Middle frontal gyrus (tissue), 1 donor: ENCODE measurements around the gene TRIM14.
"Not testable (repeated sequence)": the region's sequence is repeated elsewhere in the genome, so short reads cannot be mapped to it uniquely, and the experiment has no call there.

ENCODE experiments used
- DNase-seq: peaks from one replicate; pipeline ENCODE4 v3.0.0-alpha.2; 2015; ENCODE audit warnings: low spot score; ENCODE audit errors: extremely low spot score

TRIM14 gene

GRCh38 chr9:98142182-98142907, 23.3 kb upstream of the TRIM14 start:
- DNase-seq = no peak

GRCh38 chr9:98140503-98140902, 21.5 kb upstream of the TRIM14 start:
- no peak for DNase-seq

GRCh38 chr9:98136489-98136888, 17.5 kb upstream of the TRIM14 start:
- DNase-seq = no peak

DNA sequence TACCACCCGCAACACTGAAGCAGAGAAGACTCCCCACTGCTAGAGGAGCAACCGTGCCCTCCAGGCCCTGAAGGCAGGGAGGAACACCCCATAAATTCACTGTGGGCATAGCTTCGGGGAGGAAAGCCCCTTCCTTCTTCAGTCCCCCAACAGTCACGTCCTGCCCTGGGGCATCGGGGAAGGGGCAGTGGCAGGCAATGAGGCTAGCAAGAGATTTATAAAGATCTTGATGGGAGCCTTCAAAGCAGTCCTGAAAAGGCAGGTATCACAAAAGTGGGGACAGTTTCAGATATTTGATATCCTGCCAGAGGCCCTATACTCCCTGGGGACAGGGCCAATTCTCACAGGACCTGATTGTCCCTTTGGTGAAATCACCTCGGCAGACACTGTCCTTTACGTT, 16.9 kb upstream of the TRIM14 start:
- no peak for DNase-seq

- no peak for DNase-seq
These were observed 16.5 kb upstream of the TRIM14 start for GRCh38 chr9:98135558-98135934.

DNA sequence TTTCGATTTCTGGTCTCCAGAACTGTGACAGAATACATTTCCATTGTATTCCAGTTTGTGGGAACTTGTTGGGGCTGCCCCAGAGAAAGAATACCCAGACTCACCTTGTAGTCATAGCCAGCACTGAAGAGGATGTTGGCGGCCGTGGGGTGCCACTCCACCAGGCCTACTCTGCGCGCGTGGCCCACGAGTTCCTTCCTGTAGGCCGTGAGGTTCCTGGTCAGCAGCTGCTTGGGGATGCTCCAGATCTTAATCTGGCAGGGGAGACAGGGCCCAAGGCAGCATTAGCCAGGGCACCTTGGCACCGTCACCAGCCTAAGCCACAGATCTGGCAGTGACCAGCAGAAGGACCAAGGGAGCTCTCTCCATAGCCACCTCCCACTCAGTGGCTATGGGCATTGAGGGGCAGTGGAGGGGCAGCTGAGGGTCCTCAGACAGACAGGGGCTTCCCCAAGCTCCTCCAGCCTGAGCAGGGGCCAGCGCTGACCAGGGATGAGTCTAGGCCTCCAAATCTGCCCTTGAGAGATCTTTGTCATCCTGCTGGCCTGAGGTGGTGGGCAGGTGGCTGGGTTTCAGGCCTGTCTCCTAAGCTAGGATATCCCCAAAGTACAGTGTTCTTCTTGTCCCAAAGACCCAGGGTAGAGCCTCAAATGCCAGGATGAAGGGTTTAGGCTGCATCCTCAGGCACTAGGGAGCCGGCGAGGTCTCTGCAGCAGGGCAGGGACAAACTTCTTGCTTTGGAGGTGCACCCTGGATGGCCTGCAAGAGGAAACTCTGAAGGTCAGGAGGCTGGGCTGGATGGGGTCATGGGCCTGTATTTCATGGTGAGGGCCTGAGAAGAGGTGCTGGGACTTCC, 15.9 kb upstream of the TRIM14 start:
- DNase-seq = no peak

GRCh38 chr9:98132806-98133631, 14.0 kb upstream of the TRIM14 start:
- DNase-seq = no peak

- DNase-seq = no peak
These were observed 13.1 kb upstream of the TRIM14 start for GRCh38 chr9:98132158-98132557.

DNA sequence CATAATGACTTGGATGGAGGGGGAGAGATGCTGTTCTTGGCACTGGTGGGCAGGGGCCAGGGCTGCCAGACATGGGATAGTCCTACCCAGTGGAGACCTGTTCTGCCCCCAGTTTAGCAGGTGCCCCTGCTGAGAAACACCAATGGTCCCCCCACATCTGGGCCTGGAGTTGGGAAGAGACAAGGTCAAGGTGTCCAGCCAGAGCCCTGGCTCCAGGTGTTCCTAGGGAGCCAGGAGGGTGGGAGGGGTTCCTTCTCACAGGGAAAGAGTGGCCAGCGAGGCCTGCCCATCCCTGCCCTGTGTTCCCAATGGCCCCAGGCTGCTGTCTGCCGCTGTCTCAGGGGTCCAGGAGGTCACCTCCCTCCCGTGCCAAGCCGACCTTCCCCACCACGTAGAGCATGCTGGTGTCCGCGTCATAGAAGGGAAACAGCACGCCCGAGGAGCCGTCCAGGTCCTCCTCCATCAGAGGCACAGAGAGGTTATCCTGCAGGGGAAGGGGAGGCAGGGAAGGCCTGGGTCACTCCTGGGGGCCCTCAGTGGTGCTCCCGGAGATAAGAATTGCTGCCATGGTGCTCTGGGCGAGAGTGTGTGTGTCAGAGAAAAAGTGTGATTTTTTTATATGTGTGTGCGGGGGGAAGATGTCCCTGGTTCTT, 11.7 kb upstream of the TRIM14 start:
- no peak for DNase-seq

GRCh38 chr9:98130060-98130459, 11.0 kb upstream of the TRIM14 start:
- not testable (repeated sequence) for DNase-seq

DNA sequence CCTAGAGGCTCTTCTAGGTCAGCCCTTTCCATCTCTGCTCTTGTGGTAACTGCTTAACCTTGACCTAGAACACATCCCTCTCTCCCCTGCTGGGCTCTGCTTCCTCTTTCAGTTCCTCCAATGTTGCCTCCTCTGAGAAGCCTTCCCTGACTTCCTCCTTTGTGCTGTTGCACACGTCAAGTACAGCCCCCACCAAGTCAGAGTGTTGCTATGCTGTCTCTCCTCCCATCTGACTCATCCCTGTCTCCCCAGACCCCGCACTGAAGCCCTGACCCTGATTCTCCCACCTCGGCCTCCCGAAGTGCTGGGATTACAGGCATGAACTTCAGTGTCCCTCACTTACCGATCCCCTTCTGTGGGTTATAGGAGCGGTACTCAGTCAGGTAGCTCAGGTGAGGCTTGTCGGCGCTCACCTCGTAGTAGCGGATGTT, 10.4 kb upstream of the TRIM14 start:
- no peak for DNase-seq

DNA sequence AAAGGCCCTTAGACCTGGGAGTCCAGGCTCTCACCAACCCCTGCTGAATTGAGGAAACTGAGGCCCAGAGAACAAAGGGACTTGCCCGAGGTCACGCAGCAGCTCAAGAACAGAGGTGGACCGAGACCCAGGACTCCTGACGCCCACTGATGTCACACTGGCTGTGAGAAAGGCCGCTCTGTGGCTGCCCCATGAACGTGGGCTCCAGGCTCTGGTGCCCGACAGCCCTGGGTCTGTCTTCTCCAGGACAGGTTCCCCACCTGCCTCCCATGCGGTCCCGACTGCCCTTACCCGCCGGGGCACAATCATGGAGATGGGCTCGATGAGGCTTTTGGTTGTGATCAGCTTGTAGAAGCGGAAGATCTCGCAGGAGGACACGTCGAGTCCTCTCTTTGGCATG, 9.3 kb upstream of the TRIM14 start:
- no peak for DNase-seq

- DNase-seq = no peak
These were observed 8.2 kb upstream of the TRIM14 start for GRCh38 chr9:98127226-98127625.

DNA sequence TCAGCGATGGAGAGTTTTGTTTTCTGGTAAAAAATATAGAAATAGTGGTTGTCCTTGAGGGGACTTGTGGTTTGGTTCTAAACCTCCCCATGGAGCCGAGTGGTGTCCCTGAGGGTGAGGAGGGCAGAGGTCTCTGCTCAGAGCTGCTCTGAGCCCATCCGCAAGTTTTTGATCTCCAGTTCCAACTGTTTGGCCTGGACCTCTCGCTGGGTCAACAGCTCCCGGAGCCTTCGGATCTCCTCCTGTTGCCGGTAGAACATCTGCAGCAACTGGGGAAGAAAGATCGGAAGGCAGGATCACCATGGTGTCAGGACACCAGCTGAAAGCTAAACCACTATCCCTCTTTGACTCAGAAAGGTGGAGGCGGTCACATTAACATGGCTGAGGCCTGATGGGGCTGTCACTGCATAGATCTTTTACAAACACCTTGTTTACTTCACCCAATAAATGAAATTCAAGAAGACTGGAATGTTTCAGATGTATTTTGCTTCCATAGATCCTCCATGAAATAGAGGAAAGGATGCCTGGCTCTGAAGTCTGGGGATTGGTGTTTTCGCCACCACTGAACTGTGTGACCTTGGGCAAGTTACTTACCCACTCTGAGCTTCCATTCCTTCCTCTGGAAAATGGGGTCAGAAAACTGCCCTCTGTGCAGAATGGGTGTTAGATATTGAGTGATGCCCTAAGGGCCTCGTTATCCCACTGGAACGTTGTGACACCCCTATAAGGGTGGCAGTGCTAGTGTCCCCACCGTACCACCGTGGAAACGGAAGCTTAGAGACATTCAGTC, 5.8 kb upstream of the TRIM14 start:
- DNase-seq = no peak

DNA sequence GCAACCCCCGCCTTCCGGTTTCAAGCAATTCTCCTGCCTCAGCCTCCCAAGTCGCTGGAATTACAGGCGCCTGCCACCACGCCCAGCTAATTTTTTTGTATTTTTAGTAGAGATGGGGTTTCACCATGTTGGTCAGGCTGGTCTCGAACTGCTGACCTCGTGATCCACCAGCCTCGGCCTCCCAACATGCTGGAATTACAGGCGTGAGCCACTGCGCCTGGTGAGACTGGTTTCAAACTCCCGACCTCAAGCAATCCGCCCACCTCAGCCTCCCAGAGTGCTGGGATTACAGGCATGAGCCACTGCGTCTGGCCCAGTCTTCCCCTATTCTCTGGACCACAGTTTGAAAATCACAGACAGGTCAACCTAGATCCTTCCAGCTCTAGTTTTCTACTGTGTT, 5.1 kb upstream of the TRIM14 start:
- not testable (repeated sequence) for DNase-seq

GRCh38 chr9:98121058-98121457, 2.0 kb upstream of the TRIM14 start:
- no peak for DNase-seq

DNA sequence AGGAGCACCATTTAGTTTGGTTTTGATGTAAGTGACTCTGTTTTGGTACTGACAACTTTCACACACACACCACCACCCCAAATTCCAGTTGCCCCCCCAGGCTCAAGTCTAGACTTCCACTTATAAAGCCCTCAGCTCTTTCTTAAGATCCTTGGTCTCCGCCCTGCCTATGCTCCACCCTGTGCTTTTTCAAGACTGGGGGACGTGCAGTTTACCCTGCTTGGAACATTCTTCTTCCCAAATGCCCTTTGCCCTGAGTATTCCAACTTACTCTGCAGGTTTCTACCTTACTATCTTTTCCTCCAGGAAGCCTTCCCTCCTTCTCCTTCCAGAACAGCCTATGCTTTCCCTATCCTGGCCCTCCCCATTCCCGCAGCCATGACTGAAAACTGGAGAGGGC, 1.5 kb upstream of the TRIM14 start:
- no peak for DNase-seq

DNA sequence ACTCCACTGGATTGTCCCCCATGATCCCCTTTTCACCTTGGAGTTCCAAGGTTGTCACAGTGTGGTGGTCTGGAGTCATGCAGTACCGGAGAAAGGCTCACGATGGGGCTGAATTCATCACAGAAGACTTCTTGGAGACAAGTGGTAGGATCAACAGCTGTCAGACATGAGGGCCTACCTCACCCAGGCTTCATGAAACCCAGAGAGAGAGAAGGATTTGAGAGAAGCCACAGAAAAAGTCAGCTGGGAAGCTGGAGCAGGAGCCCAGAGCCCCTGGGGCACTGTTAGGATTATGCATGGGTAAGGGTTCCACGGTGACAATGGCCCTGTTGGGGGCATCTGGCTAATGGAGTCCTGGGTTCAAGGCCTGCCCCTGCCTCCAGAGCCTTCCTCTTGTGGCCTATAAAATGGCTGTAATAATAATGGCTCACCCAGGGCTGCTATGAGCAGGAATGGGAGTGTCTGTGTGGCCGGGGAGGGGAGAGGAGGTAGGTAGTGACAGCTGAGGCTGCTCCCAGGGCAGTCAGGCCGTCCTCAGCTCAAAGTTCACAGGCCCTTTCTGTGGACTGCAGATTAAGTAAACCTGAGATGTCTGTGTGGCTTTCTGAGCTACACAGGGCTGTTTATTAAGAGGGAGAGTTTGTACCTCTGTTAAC, 910 bp downstream of the TRIM14 start:
- DNase-seq = no peak

DNA sequence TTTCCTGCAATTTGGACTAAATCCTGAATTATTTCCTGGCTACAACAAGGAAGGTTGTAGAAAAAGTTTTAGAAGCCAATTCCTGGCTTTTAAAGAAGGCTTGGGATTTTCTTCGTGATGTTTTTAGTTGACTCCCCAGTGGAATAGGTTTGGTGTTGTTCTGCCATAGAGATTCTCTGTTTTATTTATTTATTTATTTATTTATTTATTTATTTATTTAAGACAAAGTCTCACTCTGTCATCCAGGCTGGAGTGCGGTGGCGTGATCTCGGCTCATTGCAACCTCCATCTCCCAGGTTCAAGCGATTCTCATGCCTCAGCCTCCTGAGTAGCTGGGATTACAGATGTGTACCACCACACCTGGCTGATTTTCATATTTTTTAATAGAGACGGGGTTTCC, 1.9 kb downstream of the TRIM14 start:
- not testable (repeated sequence) for DNase-seq

GRCh38 chr9:98109052-98109451, 10.0 kb downstream of the TRIM14 start:
- DNase-seq = no peak
